ENCODE data around the gene IL36A.

Gene IL36A

DNA sequence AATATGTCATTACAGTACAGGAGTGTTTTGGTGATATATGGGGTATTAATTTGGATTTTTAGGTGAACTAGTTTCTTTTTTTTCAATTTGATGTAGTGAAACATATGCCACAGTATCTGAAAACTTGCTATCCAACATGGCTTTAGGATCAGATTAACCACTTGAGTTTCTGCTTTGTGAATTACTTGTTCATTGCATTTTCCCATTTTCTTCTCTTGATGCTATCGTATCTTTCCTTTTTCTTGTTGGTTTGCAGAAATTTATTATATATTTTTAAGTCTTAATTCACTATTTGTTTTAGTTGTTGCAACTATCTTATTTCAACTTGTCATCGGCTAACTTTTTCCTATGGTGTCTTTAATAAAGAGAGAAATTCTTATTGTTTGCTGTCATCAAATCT lies 8.8 kb downstream of the IL36A start:
- in situ Hi-C loops (cut with HindIII; ENCODE audit: low pct_ligation_motif_present, low sequenced_read_pairs) = no loop called here
- Histone ChIP-seq H3K36me3 (replicated peaks) (no peaks in the 10 kb centered on the region), H3K4me3 (ENCODE audit: low read depth, low read length) (no peak overlapping the region), H3K27ac (no peak overlapping the region), H3K27me3 (replicated peaks) (peaks cover 2% of the 10 kb centered on the region)
- TF ChIP-seq, protein P1, sequence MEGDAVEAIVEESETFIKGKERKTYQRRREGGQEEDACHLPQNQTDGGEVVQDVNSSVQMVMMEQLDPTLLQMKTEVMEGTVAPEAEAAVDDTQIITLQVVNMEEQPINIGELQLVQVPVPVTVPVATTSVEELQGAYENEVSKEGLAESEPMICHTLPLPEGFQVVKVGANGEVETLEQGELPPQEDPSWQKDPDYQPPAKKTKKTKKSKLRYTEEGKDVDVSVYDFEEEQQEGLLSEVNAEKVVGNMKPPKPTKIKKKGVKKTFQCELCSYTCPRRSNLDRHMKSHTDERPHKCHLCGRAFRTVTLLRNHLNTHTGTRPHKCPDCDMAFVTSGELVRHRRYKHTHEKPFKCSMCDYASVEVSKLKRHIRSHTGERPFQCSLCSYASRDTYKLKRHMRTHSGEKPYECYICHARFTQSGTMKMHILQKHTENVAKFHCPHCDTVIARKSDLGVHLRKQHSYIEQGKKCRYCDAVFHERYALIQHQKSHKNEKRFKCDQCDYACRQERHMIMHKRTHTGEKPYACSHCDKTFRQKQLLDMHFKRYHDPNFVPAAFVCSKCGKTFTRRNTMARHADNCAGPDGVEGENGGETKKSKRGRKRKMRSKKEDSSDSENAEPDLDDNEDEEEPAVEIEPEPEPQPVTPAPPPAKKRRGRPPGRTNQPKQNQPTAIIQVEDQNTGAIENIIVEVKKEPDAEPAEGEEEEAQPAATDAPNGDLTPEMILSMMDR (IDR thresholded peaks at IDR 0.05; ENCODE audit: low read depth, low read length, missing control alignments) = no peak
- DNase-seq = no peak

DNA sequence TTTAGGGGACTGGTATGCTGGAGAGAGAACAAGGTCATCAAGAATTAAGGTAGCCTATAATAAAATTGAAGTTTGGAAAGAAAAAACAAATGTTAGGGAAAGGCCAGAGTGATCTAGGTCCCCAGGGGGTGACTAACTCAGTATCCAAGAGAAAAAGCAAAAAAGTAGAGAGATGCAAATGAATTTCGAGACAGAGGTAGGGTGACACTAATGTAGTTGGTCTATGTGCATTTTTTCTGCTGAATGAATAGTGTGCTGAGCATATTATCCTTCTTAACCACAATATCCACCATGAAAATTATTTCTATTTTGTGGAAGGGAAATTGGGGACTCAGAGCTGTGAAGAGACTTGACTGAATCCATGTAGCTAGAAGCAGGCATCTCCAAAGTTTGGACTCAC lies 9.8 kb downstream of the IL36A start:
- Histone ChIP-seq H3K4me3 (ENCODE audit: low read depth, low read length) (no peak overlapping the region), H3K27ac (no peak overlapping the region), H3K27me3 (replicated peaks) (peaks cover 2% of the 10 kb centered on the region), H3K36me3 (replicated peaks) (no peaks in the 10 kb centered on the region)
- TF ChIP-seq, protein P1 (IDR thresholded peaks at IDR 0.05; ENCODE audit: low read depth, low read length, missing control alignments) = no peak
- no peak for DNase-seq
- in situ Hi-C loops (cut with HindIII; ENCODE audit: low pct_ligation_motif_present, low sequenced_read_pairs) = no loop called here

DNA sequence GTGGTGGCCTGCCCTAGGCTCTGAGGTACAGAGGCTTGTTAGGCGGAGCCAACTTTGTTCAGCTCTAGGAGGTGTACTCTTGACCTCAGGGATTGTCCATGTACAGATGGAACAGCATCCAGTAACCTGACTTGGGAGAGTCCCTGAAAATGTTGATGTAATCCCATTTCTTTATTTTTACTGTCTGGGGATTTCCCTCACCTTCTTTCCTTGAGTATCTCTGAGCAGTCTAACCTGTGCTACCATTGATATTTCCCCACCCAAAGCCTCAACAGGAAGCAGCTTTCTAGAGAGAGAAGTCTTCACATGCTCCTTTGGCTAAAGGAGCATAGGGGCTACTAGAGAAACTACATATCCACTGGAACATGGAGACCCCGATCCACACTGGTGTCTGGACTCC lies 10.4 kb downstream of the IL36A start:
- Histone ChIP-seq H3K4me3 (ENCODE audit: low read depth, low read length) (no peak overlapping the region), H3K27me3 (replicated peaks) (peaks cover 2% of the 10 kb centered on the region), H3K36me3 (replicated peaks) (no peaks in the 10 kb centered on the region), H3K27ac (no peak overlapping the region)
- no peak for DNase-seq
- in situ Hi-C loops (cut with HindIII; ENCODE audit: low pct_ligation_motif_present, low sequenced_read_pairs) = no loop called here
- TF ChIP-seq, protein P1 (IDR thresholded peaks at IDR 0.05; ENCODE audit: low read depth, low read length, missing control alignments) = no peak

DNA sequence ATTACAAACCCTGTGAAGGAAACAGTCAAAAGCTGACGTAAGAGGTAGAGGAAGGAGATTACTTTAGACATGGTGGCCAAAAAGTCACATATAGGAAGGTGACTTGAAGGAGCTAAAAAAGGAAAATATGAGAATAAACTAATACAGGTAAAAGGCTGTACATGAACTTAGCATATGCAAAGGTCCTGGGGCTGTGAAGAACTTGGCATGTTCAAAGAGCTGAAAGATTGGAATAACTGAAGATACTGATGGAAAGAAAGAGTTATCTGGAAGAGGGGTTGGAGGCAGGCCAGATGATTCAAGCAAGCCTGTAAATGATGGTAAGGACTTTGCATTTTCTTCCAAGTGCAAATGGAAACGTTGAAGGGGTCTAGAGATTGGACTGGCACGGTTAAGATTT lies 13.2 kb downstream of the IL36A start:
- Histone ChIP-seq H3K27me3 (replicated peaks) (peaks cover 7% of the 10 kb centered on the region), H3K4me3 (ENCODE audit: low read depth, low read length) (no peak overlapping the region), H3K36me3 (replicated peaks) (no peaks in the 10 kb centered on the region), H3K27ac (no peak overlapping the region)
- TF ChIP-seq, protein P1 (IDR thresholded peaks at IDR 0.05; ENCODE audit: low read depth, low read length, missing control alignments) = no peak
- in situ Hi-C loops (cut with HindIII; ENCODE audit: low pct_ligation_motif_present, low sequenced_read_pairs) = no loop called here
- no peak for DNase-seq

DNA sequence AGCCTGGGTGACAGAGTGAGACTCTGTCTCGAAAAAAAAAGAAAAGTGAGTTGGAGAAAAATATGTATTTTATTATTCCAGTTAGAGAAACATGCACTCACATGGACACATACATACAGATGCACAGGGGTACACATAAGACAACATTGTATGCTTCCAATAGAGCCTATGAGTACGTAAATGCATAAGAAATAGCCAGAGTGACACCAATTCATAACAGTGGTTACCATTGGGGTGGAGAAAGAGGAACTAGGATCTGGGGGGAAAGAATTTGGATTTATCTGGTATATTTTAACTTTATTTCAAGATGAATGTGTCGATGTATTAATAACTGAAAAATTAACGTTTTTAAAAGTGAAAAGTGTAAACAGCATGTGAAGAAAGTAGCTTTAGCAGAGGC lies 16.1 kb downstream of the IL36A start:
- Histone ChIP-seq H3K4me3 (ENCODE audit: low read depth, low read length) (no peak overlapping the region), H3K36me3 (replicated peaks) (no peaks in the 10 kb centered on the region), H3K27ac (no peak overlapping the region), H3K27me3 (replicated peaks) (peaks cover 14% of the 10 kb centered on the region)
- DNase-seq = no peak
- TF ChIP-seq, protein P1 (IDR thresholded peaks at IDR 0.05; ENCODE audit: low read depth, low read length, missing control alignments) = no peak
- in situ Hi-C loops (cut with HindIII; ENCODE audit: low pct_ligation_motif_present, low sequenced_read_pairs) = no loop called here

DNA sequence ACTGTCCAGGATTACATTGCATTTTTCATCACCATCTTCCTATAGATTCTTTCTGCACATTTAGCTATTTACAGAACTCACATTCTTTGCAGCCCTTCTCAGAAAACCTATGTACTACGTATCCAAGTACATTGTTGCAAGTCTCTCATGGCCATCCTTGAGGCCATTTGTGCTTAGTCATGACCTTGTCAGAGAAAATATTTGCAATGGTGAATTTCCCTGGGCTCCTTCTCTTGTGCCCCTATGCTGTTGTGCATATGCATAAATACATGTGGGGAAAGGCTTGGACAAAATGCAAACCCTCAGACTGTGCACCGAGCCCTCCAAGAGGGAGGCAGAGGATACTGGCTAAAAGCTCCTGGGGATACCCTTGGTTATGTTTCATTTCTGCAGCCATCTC lies 19.5 kb downstream of the IL36A start:
- no peak overlapping the region for H3K27ac ChIP-seq
- H3K4me3 ChIP-seq (ENCODE audit: low read depth, low read length) = no peak overlapping the region
- in situ Hi-C loops (cut with HindIII; ENCODE audit: low pct_ligation_motif_present, low sequenced_read_pairs) = no loop called here
- H3K27me3 ChIP-seq (replicated peaks) = peaks cover 30% of the 10 kb centered on the region
- TF ChIP-seq, protein P1 (IDR thresholded peaks at IDR 0.05; ENCODE audit: low read depth, low read length, missing control alignments) = no peak
- no peaks in the 10 kb centered on the region for H3K36me3 ChIP-seq (replicated peaks)
- DNase-seq = no peak
